Keratinocyte (primary cell): ENCODE measurements around the gene MGAT3. TPM values are rescaled to one million over a fixed set of nuclear protein-coding genes. Genes with fewer than 3 reads are reported as not detected.

Experiments used
- DNase-seq: peaks from one replicate; pipeline ENCODE4 v3.0.0-alpha.2; 2011; ENCODE audit warnings: low read depth, missing footprints, low spot score
- FAIRE-seq: peaks from 2 replicates; lab custom pipeline; 2011; peaks lifted over from hg19 to GRCh38; lab: Jason Lieb, UNC
- H2AFZ ChIP-seq: 2 replicates; pipeline ENCODE4 v1.6.0; 2012; ENCODE audit warnings: low read length, control low read depth, inconsistent platforms; ENCODE audit not compliant: control insufficient read depth
- H3K27ac ChIP-seq: 2 replicates; pipeline ENCODE4 v1.5.1; 2011; ENCODE audit warnings: low read length; ENCODE audit not compliant: control insufficient read depth, insufficient read depth
- H3K27me3 ChIP-seq: 3 replicates; pipeline ENCODE4 v1.6.0; 2011; ENCODE audit warnings: low read length; ENCODE audit not compliant: control insufficient read depth, insufficient read depth; ENCODE audit errors: extremely low read depth
- H3K36me3 ChIP-seq, 2 experiments: 2 replicates in 1 of 2; 3 replicates in 1 of 2; pipeline ENCODE4 v1.5.1; 2011; ENCODE audit warnings: low read length in 2 of 2, mild to moderate bottlenecking in 1 of 2; ENCODE audit not compliant: control insufficient read depth in 2 of 2, insufficient read depth in 2 of 2; ENCODE audit errors: extremely low read depth in 1 of 2
- H3K4me1 ChIP-seq: 3 replicates; pipeline ENCODE4 v1.5.1; 2011; ENCODE audit warnings: low read length; ENCODE audit not compliant: control insufficient read depth, insufficient read depth; ENCODE audit errors: extremely low read depth
- H3K4me2 ChIP-seq: 3 replicates; pipeline ENCODE4 v1.6.0; 2011; ENCODE audit warnings: low read depth, low read length; ENCODE audit not compliant: control insufficient read depth, insufficient read depth; ENCODE audit errors: extremely low read depth
- H3K4me3 ChIP-seq, 3 experiments: fragments of 200-600 bp in 1 of 3; sonication (generic) in 1 of 3; 2 replicates in 2 of 3; 3 replicates in 1 of 3; pipeline ENCODE4 v1.5.1; 2011 to 2016; ENCODE audit warnings: low read length in 3 of 3, mild to moderate bottlenecking in 3 of 3, control low read depth in 2 of 3, inconsistent platforms in 1 of 3, low read depth in 1 of 3, mixed read lengths in 1 of 3, mixed run types in 1 of 3, moderate library complexity in 1 of 3; ENCODE audit not compliant: control insufficient read depth in 2 of 3, insufficient read depth in 2 of 3; ENCODE audit errors: extremely low read depth in 1 of 3
- H3K79me2 ChIP-seq: 2 replicates; pipeline ENCODE4 v1.6.0; 2012; ENCODE audit warnings: low read length; ENCODE audit not compliant: control insufficient read depth, insufficient read depth
- H3K9ac ChIP-seq: 3 replicates; pipeline ENCODE4 v1.6.0; 2011; ENCODE audit warnings: low read length; ENCODE audit not compliant: control insufficient read depth, insufficient read depth; ENCODE audit errors: extremely low read depth
- H3K9me1 ChIP-seq: 3 replicates; pipeline ENCODE4 v1.6.0; 2011; ENCODE audit warnings: low read length; ENCODE audit not compliant: control insufficient read depth, insufficient read depth; ENCODE audit errors: extremely low read depth
- H3K9me3 ChIP-seq: 2 replicates; pipeline ENCODE4 v1.5.1; 2012; ENCODE audit warnings: low read depth, low read length; ENCODE audit not compliant: control insufficient read depth
- H4K20me1 ChIP-seq: 3 replicates; pipeline ENCODE4 v1.6.0; 2011; ENCODE audit warnings: low read length; ENCODE audit not compliant: control insufficient read depth, insufficient read depth; ENCODE audit errors: extremely low read depth
- CTCF ChIP-seq, 3 experiments: IDR thresholded peaks in 1 of 3; conservative IDR thresholded peaks in 1 of 3; optimal IDR thresholded peaks in 1 of 3; 2 replicates in 2 of 3; 3 replicates in 1 of 3; pipeline versions ENCODE3 to v1.5.1; 2011; ENCODE audit warnings: low read length in 3 of 3, mild to moderate bottlenecking in 3 of 3, moderate library complexity in 2 of 3, control low read depth in 1 of 3, inconsistent platforms in 1 of 3; ENCODE audit not compliant: insufficient read depth in 2 of 3; ENCODE audit errors: extremely low read depth in 1 of 3
- EZH2 ChIP-seq: IDR thresholded peaks from one replicate; pipeline ENCODE4 v1.6.1; 2012; ENCODE audit warnings: inconsistent platforms, mild to moderate bottlenecking, low read length, moderate library complexity
- dilution Hi-C: fragments of 300-500 bp; cut with MboI; formaldehyde crosslinking; loops from one replicate; pipeline ENCODE4 v1.7.0; 2020; ENCODE audit warnings: low sequenced_read_pairs; ENCODE audit not compliant: extremely low pct_ligation_motif_present
- polyA plus RNA-seq, 5 experiments: library from polyadenylated mRNA; depleted of rRNA in 3 of 5; stranded (reverse) in 3 of 5; stranded (forward) in 1 of 5; unstranded in 1 of 5; fragments of >200 nt; gene quantifications; 1 replicate in 1 of 5; 2 replicates in 3 of 5; 3 replicates in 1 of 5; pipeline versions ENCODE4 v1.2.1 to v1.2.3, GENCODE V29; 2011 to 2012; ENCODE audit warnings: missing spikeins in 2 of 5, low read depth in 1 of 5, low replicate concordance in 1 of 5

The MGAT3 gene
- polyA plus RNA-seq, 1 donor (not counting 4 experiments of a cell fraction or from before 2014, with no cell fraction given), result not detected

- no peak overlapping the region for H3K27ac ChIP-seq
- dilution Hi-C loops, result no loop called here
- FAIRE-seq, result no peak
- H3K4me3 ChIP-seq, result no peak overlapping the region
- H2AFZ ChIP-seq, result no peak overlapping the region
- H3K4me2 ChIP-seq, result no peak overlapping the region
- H3K27me3 ChIP-seq, result peaks cover 41% of the 10 kb centered on the region
- TF ChIP-seq EZH2 (no peak), CTCF (optimal IDR thresholded peaks at IDR 0.05 in 1 of 3, IDR thresholded peaks at IDR 0.05 in 1 of 3, conservative IDR thresholded peaks at IDR 0.05 in 1 of 3; ENCODE audit: extremely low read depth in 1 of 3, insufficient read depth in 2 of 3, low read length in 3 of 3) (no peak)
- no peak overlapping the region for H3K9ac ChIP-seq
- no peaks in the 10 kb centered on the region for H3K9me1 ChIP-seq
- no peaks in the 10 kb centered on the region for H4K20me1 ChIP-seq
- no peaks in the 10 kb centered on the region for H3K9me3 ChIP-seq
- DNase-seq, result no peak
- no peaks in the 10 kb centered on the region for H3K79me2 ChIP-seq
- H3K36me3 ChIP-seq, result no peaks in the 10 kb centered on the region
- H3K4me1 ChIP-seq, result peaks cover under 1% of the 10 kb centered on the region
Measured at GRCh38 chr22:39453765-39454378, 2.9 kb upstream of the MGAT3 start.

- Histone ChIP-seq H3K9me1 (no peaks in the 10 kb centered on the region), H3K27ac (no peak overlapping the region), H3K4me3 (no peak overlapping the region), H3K9ac (no peak overlapping the region), H2AFZ (no peak overlapping the region), H3K9me3 (no peaks in the 10 kb centered on the region), H3K4me2 (no peak overlapping the region), H3K79me2 (no peaks in the 10 kb centered on the region), H3K36me3 (no peaks in the 10 kb centered on the region), H4K20me1 (no peaks in the 10 kb centered on the region), H3K27me3 (peaks cover 44% of the 10 kb centered on the region), H3K4me1 (no peaks in the 10 kb centered on the region)
- no peak for FAIRE-seq
- TF ChIP-seq EZH2 (no peak), CTCF (optimal IDR thresholded peaks at IDR 0.05 in 1 of 3, IDR thresholded peaks at IDR 0.05 in 1 of 3, conservative IDR thresholded peaks at IDR 0.05 in 1 of 3; ENCODE audit: extremely low read depth in 1 of 3, insufficient read depth in 2 of 3, low read length in 3 of 3) (no peak)
- dilution Hi-C loops, result no loop called here
- DNase-seq, result no peak
Measured at GRCh38 chr22:39454385-39454871, 2.4 kb upstream of the MGAT3 start.
